HG03103 (cell line): ENCODE data around the gene PXK.
"Not testable (repeated sequence)": the region's sequence is repeated elsewhere in the genome, so short reads cannot be mapped to it uniquely, and the experiment has no call there.

ENCODE experiments used
- ATAC-seq: cut with Tn5 transposase; IDR thresholded peaks from one replicate; pipeline ENCODE4 v1.9.1; 2021; ENCODE audit warnings: low read depth; ENCODE audit not compliant: unreplicated experiment

The PXK gene

GRCh38 chr3:58411851-58412830 is 79.4 kb downstream of the PXK start:
- no peak for ATAC-seq

DNA sequence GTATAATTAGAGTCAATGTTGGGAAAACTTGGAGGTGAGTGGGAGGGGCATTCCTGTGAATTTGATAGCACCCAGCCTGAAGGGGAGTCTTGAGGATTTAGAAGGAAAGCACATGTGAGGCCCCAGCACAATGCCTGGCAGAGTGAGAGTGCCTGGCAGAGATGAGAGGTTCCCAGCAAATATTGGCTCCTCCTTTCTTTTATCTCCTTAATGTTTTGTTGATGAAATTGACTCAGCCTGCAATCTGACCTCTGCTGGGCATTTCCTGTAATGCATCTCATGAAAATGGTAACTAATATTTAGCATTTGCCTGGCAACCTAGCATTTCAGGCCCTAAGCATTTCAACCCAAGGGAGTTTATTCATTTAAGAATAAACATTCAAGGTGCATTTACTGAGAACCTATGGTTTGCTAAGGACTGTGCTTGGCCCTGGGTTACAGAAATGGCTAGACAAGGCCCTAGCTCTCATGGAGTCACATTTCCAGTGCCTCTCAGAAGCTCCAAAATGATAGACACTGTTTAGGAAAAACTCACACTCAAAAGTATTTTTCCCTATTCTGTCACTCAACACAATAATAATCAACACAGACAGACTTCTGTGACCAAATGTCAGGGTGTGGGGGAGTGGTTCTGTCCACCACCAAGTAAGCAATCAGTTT is 82.0 kb downstream of the PXK start:
- ATAC-seq = no peak

- ATAC-seq = no peak
Observed at GRCh38 chr3:58416191-58416590, 83.5 kb downstream of the PXK start.

GRCh38 chr3:58417075-58417474 is 84.4 kb downstream of the PXK start:
- no peak for ATAC-seq

DNA sequence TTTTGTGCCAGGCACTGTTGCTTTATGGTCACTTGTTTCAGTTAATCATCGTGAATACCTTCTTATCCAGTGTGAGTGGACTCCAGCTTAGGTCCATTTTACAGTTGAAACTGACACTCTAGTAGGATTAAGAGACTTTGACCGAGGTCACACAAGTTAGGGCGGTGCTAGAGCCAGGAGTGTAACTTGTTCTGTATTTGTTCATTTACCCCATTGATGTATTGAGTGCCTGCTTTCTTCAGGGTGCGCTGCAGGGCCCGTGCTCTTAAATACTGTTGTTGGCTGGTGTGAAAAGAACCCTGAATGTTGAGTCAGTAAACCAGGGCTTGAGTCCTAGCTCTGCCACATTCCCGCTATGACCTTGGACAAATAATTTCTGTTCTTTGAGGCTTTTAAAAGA is 85.5 kb downstream of the PXK start:
- no peak for ATAC-seq

- no peak for ATAC-seq
Observed at GRCh38 chr3:58419780-58420507, 87.3 kb downstream of the PXK start.

DNA sequence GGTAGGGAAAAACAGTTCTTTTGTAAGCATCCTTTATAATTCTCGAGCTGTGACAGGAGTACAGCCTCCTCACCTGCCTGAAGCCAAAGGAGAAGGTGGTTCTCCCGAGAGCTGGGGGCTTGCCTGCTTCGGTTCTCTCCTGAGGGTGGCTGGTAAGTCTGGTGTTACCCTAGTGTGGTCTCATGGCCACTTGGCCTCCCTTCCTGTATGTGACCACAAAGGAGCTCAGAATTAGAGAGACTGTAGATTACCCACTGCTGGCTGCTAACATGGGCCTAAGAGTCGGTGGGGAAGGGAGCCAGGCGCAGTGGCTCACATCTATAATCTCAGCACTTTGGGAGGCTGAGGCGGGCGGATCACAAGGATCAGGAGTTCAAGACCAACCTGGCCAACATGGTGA is 88.3 kb downstream of the PXK start:
- ATAC-seq = no peak

- no peak for ATAC-seq
Observed at GRCh38 chr3:58422756-58423325, 90.1 kb downstream of the PXK start.

DNA sequence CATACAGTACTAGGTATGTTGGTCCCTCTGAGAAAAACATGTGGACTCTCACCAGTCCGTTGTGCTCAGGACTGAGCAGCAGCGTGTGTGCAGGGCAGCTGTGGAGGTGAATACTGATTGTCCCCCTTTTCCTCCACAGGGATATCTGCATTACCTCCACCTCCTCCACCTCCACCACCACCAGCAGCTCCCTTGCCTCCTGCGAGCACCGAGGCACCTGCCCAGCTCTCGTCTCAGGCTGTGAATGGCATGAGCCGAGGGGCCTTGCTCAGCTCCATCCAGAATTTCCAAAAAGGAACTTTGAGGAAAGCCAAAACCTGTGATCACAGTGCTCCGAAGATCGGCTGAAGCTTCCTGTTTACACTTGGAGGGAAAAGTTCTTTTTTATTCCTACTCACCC is 91.9 kb downstream of the PXK start:
- no peak for ATAC-seq

DNA sequence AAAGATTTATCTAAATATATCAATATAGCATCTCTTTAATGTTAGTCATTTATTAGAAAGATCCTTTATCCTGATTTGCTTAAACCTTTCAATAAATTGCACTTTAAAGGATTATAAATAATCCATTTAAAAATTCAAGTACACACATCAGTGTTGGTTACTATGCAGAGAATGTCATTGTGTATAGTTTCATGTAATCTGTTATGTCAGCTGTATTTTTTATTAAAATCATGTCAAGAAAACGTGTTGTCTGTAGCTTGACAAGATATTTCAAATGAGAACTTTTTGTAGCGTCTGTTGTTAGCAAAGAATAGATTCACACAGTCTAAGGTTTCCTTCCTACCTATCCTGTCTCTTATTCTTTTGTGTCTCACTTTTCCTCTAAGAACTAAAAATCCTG is 93.1 kb downstream of the PXK start:
- ATAC-seq = no peak

GRCh38 chr3:58427661-58428361 is 95.1 kb downstream of the PXK start:
- no peak for ATAC-seq

GRCh38 chr3:58429657-58430056 is 97.0 kb downstream of the PXK start:
- peak; percentile 41 for ATAC-seq

GRCh38 chr3:58432905-58433304 is 100.2 kb downstream of the PXK start:
- ATAC-seq = no peak

- peak; percentile 94 for ATAC-seq
Observed at GRCh38 chr3:58433400-58434167, 100.9 kb downstream of the PXK start, which contains the start of gene PDHB. TSS of gene PDHB (minus strand) at chr3:58433832. CDS start at chr3:58433809, 23 bp downstream.

GRCh38 chr3:58434168-58434504 is 101.4 kb downstream of the PXK start:
- no peak for ATAC-seq

- ATAC-seq = no peak
Observed at GRCh38 chr3:58434511-58434910, 101.8 kb downstream of the PXK start.

DNA sequence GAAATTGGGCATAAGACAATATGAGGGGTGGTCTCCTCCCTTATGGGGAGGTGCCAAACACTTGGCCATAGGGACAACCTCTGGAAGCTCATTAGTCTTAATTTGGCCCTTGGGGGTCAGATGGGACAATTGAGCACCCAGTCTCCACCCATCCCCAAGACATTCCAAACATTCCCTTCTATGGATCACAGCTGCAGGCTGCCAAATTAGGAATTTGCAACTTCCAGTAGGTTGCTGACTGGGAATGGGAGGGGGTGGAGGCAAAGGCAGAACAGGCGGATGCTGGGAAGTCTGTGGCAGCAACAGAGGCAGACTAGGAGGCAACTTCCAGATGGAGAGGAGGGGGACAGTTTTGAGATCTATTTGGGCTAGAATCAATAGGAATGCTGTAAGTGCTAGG is 102.3 kb downstream of the PXK start:
- ATAC-seq = no peak

DNA sequence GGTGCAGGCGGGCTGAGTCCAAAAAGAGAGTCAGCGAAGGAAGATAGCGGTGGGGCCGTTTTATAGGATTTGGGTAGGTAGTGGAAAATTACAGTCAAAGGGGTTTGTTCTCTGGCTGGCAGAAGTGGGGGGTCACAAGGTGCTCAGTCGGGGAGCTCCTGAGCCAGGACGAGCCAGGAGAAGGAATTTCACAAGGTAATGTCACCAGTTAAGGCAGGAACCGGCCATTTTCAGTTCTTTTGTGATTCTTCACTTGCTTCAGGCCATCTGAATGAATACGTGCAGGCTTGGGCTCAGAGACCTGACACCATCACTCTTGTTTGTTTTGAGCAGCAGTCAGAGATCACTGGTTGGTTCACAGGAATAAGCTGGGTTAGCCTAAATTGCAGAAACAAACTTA is 104.6 kb downstream of the PXK start:
- ATAC-seq = not testable (repeated sequence)

GRCh38 chr3:58440996-58441355 is 108.3 kb downstream of the PXK start:
- ATAC-seq = not testable (repeated sequence)
